ENCODE results near the gene GBGT1.
A peak's percentile ranks its signal among the peaks of the same experiment; 100 is the strongest.

GBGT1 gene

GRCh38 chr9:133111808-133112662 is 51.7 kb downstream of the GBGT1 start:
- peaks cover 85% of the 10 kb centered on the region for H3K36me3 ChIP-seq
- H3K9me3 ChIP-seq, result no peaks in the 10 kb centered on the region
- H3K4me1 ChIP-seq, result peaks cover 42% of the 10 kb centered on the region
- no peak overlapping the region for H3K4me3 ChIP-seq (ENCODE audit: low read depth, low read length)
- peak; percentile 8 for DNase-seq
- no peak for TF ChIP-seq CTCF (IDR thresholded peaks at IDR 0.05; ENCODE audit: low read depth, low read length)
- no peaks in the 10 kb centered on the region for H3K27me3 ChIP-seq

GRCh38 chr9:133109931-133110650 is 53.6 kb downstream of the GBGT1 start:
- H3K36me3 ChIP-seq, result peaks cover 87% of the 10 kb centered on the region
- no peak overlapping the region for H3K4me3 ChIP-seq (ENCODE audit: low read depth, low read length)
- no peaks in the 10 kb centered on the region for H3K9me3 ChIP-seq
- H3K27me3 ChIP-seq, result no peaks in the 10 kb centered on the region
- no peak for TF ChIP-seq CTCF (IDR thresholded peaks at IDR 0.05; ENCODE audit: low read depth, low read length)
- peak; percentile 4 for DNase-seq
- H3K4me1 ChIP-seq, result peaks cover 23% of the 10 kb centered on the region

GRCh38 chr9:133108794-133109641 is 54.7 kb downstream of the GBGT1 start:
- Histone ChIP-seq H3K9me3 (no peaks in the 10 kb centered on the region), H3K4me1 (peaks cover 14% of the 10 kb centered on the region), H3K36me3 (peaks cover 96% of the 10 kb centered on the region), H3K4me3 (ENCODE audit: low read depth, low read length) (no peak overlapping the region), H3K27me3 (no peaks in the 10 kb centered on the region)
- TF ChIP-seq CTCF (IDR thresholded peaks at IDR 0.05; ENCODE audit: low read depth, low read length), result no peak
- peak; percentile 13 for DNase-seq

GRCh38 chr9:133107961-133108793 is 55.5 kb downstream of the GBGT1 start:
- no peak overlapping the region for H3K4me3 ChIP-seq (ENCODE audit: low read depth, low read length)
- no peaks in the 10 kb centered on the region for H3K27me3 ChIP-seq
- no peak for TF ChIP-seq CTCF (IDR thresholded peaks at IDR 0.05; ENCODE audit: low read depth, low read length)
- peaks cover 96% of the 10 kb centered on the region for H3K36me3 ChIP-seq
- DNase-seq, result no peak
- H3K4me1 ChIP-seq, result peaks cover 6% of the 10 kb centered on the region
- no peaks in the 10 kb centered on the region for H3K9me3 ChIP-seq

GRCh38 chr9:133107245-133107722 is 56.4 kb downstream of the GBGT1 start:
- DNase-seq, result no peak
- Histone ChIP-seq H3K9me3 (no peaks in the 10 kb centered on the region), H3K4me1 (no peaks in the 10 kb centered on the region), H3K36me3 (peaks cover 96% of the 10 kb centered on the region), H3K27me3 (no peaks in the 10 kb centered on the region), H3K4me3 (ENCODE audit: low read depth, low read length) (no peak overlapping the region)
- no peak for TF ChIP-seq CTCF (IDR thresholded peaks at IDR 0.05; ENCODE audit: low read depth, low read length)

Data from BE2C (cell line).